SK-N-SH treated with all-trans-retinoic acid at 6 μM for 48 hours (cell line): ENCODE measurements around the gene ADAM10.

Experiments used
- OSR1 ChIP-seq: fragments of 250-450 bp; sonication (Bioruptor Pico); IDR thresholded peaks from 2 replicates; pipeline ENCODE4 v1.8.0; 2022; ENCODE audit warnings: moderate library complexity, mild to moderate bottlenecking, inconsistent platforms
- ZNF565 ChIP-seq: fragments of 450-650 bp; formaldehyde crosslinking; conservative IDR thresholded peaks from 2 replicates; pipeline ENCODE4 v1.5.0; 2020; ENCODE audit warnings: low read depth, mild to moderate bottlenecking, moderate library complexity
- TF ChIP-seq, protein P1 (sequence below): fragments of 250-450 bp; sonication (Bioruptor Pico); IDR thresholded peaks from 2 replicates; pipeline ENCODE4 v1.5.1; 2020; ENCODE audit warnings: low read depth, mild to moderate bottlenecking, moderate library complexity

DNA sequence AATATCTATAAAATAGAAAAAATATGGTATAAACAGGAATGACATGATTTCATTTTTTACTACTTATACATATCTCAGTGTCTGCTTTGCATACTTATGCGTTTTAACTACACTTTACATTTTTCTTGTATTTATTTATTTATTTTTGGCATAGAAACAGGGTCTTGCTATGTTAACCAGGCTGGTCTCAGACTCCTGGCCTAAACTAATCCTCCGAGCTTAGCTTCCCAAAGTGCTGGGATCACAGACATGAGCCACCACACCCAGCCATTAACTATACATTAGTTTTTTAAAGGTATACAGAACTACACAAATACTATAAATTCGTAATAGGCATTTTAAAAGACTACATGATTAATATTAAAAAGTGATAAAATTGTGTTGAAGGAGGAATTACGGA lies 9.1 kb downstream of the ADAM10 start:
- no peak for TF ChIP-seq ZNF565
- TF ChIP-seq, protein P1, sequence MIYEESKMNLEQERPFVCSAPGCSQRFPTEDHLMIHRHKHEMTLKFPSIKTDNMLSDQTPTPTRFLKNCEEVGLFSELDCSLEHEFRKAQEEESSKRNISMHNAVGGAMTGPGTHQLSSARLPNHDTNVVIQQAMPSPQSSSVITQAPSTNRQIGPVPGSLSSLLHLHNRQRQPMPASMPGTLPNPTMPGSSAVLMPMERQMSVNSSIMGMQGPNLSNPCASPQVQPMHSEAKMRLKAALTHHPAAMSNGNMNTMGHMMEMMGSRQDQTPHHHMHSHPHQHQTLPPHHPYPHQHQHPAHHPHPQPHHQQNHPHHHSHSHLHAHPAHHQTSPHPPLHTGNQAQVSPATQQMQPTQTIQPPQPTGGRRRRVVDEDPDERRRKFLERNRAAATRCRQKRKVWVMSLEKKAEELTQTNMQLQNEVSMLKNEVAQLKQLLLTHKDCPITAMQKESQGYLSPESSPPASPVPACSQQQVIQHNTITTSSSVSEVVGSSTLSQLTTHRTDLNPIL (CRISPR knock-in tag) = no peak
- TF ChIP-seq OSR1 = no peak
